Right lobe of liver (tissue), 4 donors: ENCODE results near the gene COL16A1.

Experiments
- CTCF ChIP-seq, 4 donors: fragments of 200-600 bp in 3 of 4; fragments of 450-650 bp in 1 of 4; IDR thresholded peaks; one replicate each; pipeline versions ENCODE4 v1.5.1 to v1.8.0; 2016 to 2022; ENCODE audit warnings: antibody characterized with exemption in 4 of 4, mild to moderate bottlenecking in 2 of 4
- POLR2A ChIP-seq: fragments of 450-650 bp; IDR thresholded peaks from one replicate; pipeline ENCODE4 v1.6.1; 2017; ENCODE audit warnings: antibody characterized with exemption, mild to moderate bottlenecking
- donor health status: DM: no; HTN: no; CAD: no.
- donor health status: DM: no; HTN: no; CAD: no.
- donor health status: DM: no; HTN: yes; CAD: no.

GRCh38 chr1:31727195-31727594 lies 23.4 kb upstream of the COL16A1 start:
- no peak for TF ChIP-seq POLR2A
- TF ChIP-seq CTCF (IDR thresholded peaks at IDR 0.05) = no peak
